GM23248 (cell line): ENCODE measurements around the gene ZNF691. TPM values are rescaled to one million over a fixed set of nuclear protein-coding genes. Genes with fewer than 3 reads are reported as not detected.

Experiments used
- DNase-seq: peaks from one replicate; pipeline ENCODE4 v3.0.0-alpha.2; 2015
- H2AFZ ChIP-seq: fragments of 200-600 bp; sonication (generic); 2 replicates; pipeline ENCODE4 v1.6.1; 2016; ENCODE audit warnings: antibody characterized with exemption
- H3F3A ChIP-seq: fragments of 200-600 bp; sonication (generic); 2 replicates; pipeline ENCODE4 v1.6.1; 2016; ENCODE audit warnings: mild to moderate bottlenecking, antibody characterized with exemption, mixed run types; ENCODE audit not compliant: insufficient read depth
- H3K27ac ChIP-seq: fragments of 200-600 bp; sonication (generic); 2 replicates; pipeline ENCODE4 v1.5.1; 2016; ENCODE audit warnings: mild to moderate bottlenecking
- H3K27me3 ChIP-seq: fragments of 200-600 bp; sonication (generic); replicated peaks from 2 replicates; pipeline ENCODE4 v1.6.1; 2016; ENCODE audit warnings: mild to moderate bottlenecking; ENCODE audit not compliant: insufficient read depth
- H3K36me3 ChIP-seq: fragments of 200-600 bp; sonication (generic); 2 replicates; pipeline ENCODE4 v1.6.1; 2016; ENCODE audit warnings: low read depth, mild to moderate bottlenecking
- H3K4me1 ChIP-seq: fragments of 200-600 bp; sonication (generic); 2 replicates; pipeline ENCODE4 v1.6.1; 2016; ENCODE audit warnings: mild to moderate bottlenecking; ENCODE audit not compliant: insufficient read depth
- H3K4me2 ChIP-seq: fragments of 200-600 bp; sonication (generic); one replicate; pipeline ENCODE4 v1.6.1; 2016; ENCODE audit warnings: mild to moderate bottlenecking; ENCODE audit not compliant: unreplicated experiment
- H3K4me3 ChIP-seq: fragments of 200-600 bp; sonication (generic); 2 replicates; pipeline ENCODE4 v1.5.1; 2016; ENCODE audit warnings: mild to moderate bottlenecking
- H3K79me2 ChIP-seq: fragments of 200-600 bp; sonication (generic); 2 replicates; pipeline ENCODE4 v1.6.1; 2016; ENCODE audit warnings: mild to moderate bottlenecking; ENCODE audit not compliant: insufficient read depth
- H3K9ac ChIP-seq: fragments of 200-600 bp; sonication (generic); 2 replicates; pipeline ENCODE4 v1.6.1; 2016; ENCODE audit warnings: mild to moderate bottlenecking
- H3K9me2 ChIP-seq: fragments of 200-600 bp; sonication (generic); 2 replicates; pipeline ENCODE4 v1.6.1; 2016; ENCODE audit warnings: mixed run types, mild to moderate bottlenecking, moderate library complexity; ENCODE audit not compliant: insufficient read depth
- H3K9me3 ChIP-seq: fragments of 200-600 bp; sonication (generic); one replicate; pipeline ENCODE4 v1.6.1; 2017; ENCODE audit warnings: low read depth
- H4K20me1 ChIP-seq: fragments of 200-600 bp; sonication (generic); 2 replicates; pipeline ENCODE4 v1.6.0; 2016; ENCODE audit not compliant: insufficient read depth
- EZH2 ChIP-seq: fragments of 200-600 bp; sonication (generic); IDR thresholded peaks from 2 replicates; pipeline ENCODE4 v1.6.1; 2018; ENCODE audit warnings: antibody characterized with exemption, mild to moderate bottlenecking; ENCODE audit not compliant: insufficient read depth, poor library complexity, severe bottlenecking
- EZH2phosphoT487 ChIP-seq: fragments of 200-600 bp; sonication (generic); IDR thresholded peaks from 2 replicates; pipeline ENCODE4 v1.6.1; 2018; ENCODE audit warnings: antibody characterized with exemption, moderate library complexity, mild to moderate bottlenecking, low read depth; ENCODE audit not compliant: insufficient read depth
- WGBS, 2 experiments: methylation state at CpG; one replicate each; pipeline ENCODE4 v1.1.6; 2015 to 2017; ENCODE audit warnings: low lambda C conversion rate in 2 of 2, low coverage in 1 of 2; ENCODE audit errors: missing lambda C conversion rate in 2 of 2; 5-methylcytosine and 5-hydroxymethylcytosine counted together
- in situ Hi-C: fragments of 300-500 bp; cut with MboI; formaldehyde crosslinking; loops from 2 replicates; pipeline ENCODE4 v1.15.0; 2020
- polyA plus RNA-seq: library from polyadenylated mRNA; unstranded; fragments of >200 nt; fragmentation: Nextera tagmentation; extraction: Ambion mirVana; gene quantifications from 2 replicates; pipeline ENCODE4 v1.2.1, GENCODE V29; 2016
- total RNA-seq: library from RNA; depleted of rRNA; stranded (reverse); fragments of >200 nt; shearing (Covaris generic); gene quantifications from 2 replicates; pipeline ENCODE4 v1.2.3, GENCODE V29; 2014; rRNA removed

ZNF691 gene
- total RNA-seq (4.4 and 13.0 TPM in 2 replicates), polyA plus RNA-seq (6.2 and 6.9 TPM in 2 replicates)

GRCh38 chr1:42846257-42847110, at the start of gene ZNF691:
Gene ZNF691 (plus strand): TSS chr1:42846613. CDS start chr1:42849659, 3,046 bp downstream.
- peak; percentile 99 for DNase-seq
- no peak for TF ChIP-seq EZH2
- TF ChIP-seq EZH2phosphoT487 = no peak
- Histone ChIP-seq H3F3A (peaks cover 17% of the 10 kb centered on the region), H3K9me3 (no peaks in the 10 kb centered on the region), H3K27me3 (no peaks in the 10 kb centered on the region), H3K4me1 (peaks cover 22% of the 10 kb centered on the region), H3K9me2 (no peaks in the 10 kb centered on the region), H2AFZ (peak within 1 kb of the TSS; percentile 99), H3K79me2 (peaks cover 20% of the 10 kb centered on the region), H3K27ac (no peak within 1 kb of the TSS), H4K20me1 (no peaks in the 10 kb centered on the region), H3K4me2 (peak within 1 kb of the TSS; percentile 99), H3K9ac (peak within 1 kb of the TSS; percentile 84), H3K36me3 (peaks cover 4% of the 10 kb centered on the region), H3K4me3 (peak within 1 kb of the TSS; percentile 87)
- in situ Hi-C loops = no loop called here
- 2% methylated on average over 40 to 42 of the region's 50 CpGs for WGBS, 2 experiments

GRCh38 chr1:42797414-42797813, 49.0 kb upstream of the ZNF691 start:
- H3K4me3 ChIP-seq = no peak overlapping the region
- no peaks in the 10 kb centered on the region for H3K9me3 ChIP-seq
- no peaks in the 10 kb centered on the region for H3K36me3 ChIP-seq
- in situ Hi-C loops = no loop called here
- TF ChIP-seq EZH2phosphoT487 (no peak), EZH2 (no peak)
- no peaks in the 10 kb centered on the region for H4K20me1 ChIP-seq
- no peak for DNase-seq
- no peak overlapping the region for H3K4me2 ChIP-seq
- H2AFZ ChIP-seq = no peak overlapping the region
- H3K27me3 ChIP-seq = no peaks in the 10 kb centered on the region
- WGBS, 2 experiments = 66 to 68% methylated on average over 3 of the region's 3 CpGs
- H3K9ac ChIP-seq = no peak overlapping the region
- H3F3A ChIP-seq = peaks cover 7% of the 10 kb centered on the region; the same call in 1 of the 2 replicates
- H3K4me1 ChIP-seq = peaks cover 2% of the 10 kb centered on the region; the same call in 1 of the 2 replicates
- H3K79me2 ChIP-seq = no peaks in the 10 kb centered on the region
- no peaks in the 10 kb centered on the region for H3K9me2 ChIP-seq
- H3K27ac ChIP-seq = no peak overlapping the region

- no peaks in the 10 kb centered on the region for H3K9me2 ChIP-seq
- H3K27ac ChIP-seq = no peak overlapping the region
- H3F3A ChIP-seq = peaks cover 10% of the 10 kb centered on the region; the same call in 1 of the 2 replicates
- in situ Hi-C loops = no loop called here
- no peak overlapping the region for H3K4me3 ChIP-seq
- WGBS, 2 experiments = 92 to 93% methylated on average over 5 of the region's 5 CpGs
- no peak overlapping the region for H2AFZ ChIP-seq
- no peaks in the 10 kb centered on the region for H3K9me3 ChIP-seq
- no peaks in the 10 kb centered on the region for H3K79me2 ChIP-seq
- H3K36me3 ChIP-seq = no peaks in the 10 kb centered on the region
- no peaks in the 10 kb centered on the region for H3K27me3 ChIP-seq
- DNase-seq = no peak
- no peak overlapping the region for H3K9ac ChIP-seq
- TF ChIP-seq EZH2phosphoT487 (no peak), EZH2 (no peak)
- no peaks in the 10 kb centered on the region for H4K20me1 ChIP-seq
- H3K4me1 ChIP-seq = peaks cover 3% of the 10 kb centered on the region; the same call in 1 of the 2 replicates
- H3K4me2 ChIP-seq = no peak overlapping the region
These were observed 48.4 kb upstream of the ZNF691 start for GRCh38 chr1:42797979-42798378.

- in situ Hi-C loops = no loop called here
- WGBS, 2 experiments = 9 to 10% methylated on average over 8 of the region's 8 CpGs
- DNase-seq = peak; percentile 81
These were observed 44.5 kb upstream of the ZNF691 start for GRCh38 chr1:42801832-42802473.

More at GRCh38 chr1:42801832-42802473, 44.5 kb upstream of the ZNF691 start:
- peak overlapping the region; percentile 52 for H3K4me3 ChIP-seq
- no peaks in the 10 kb centered on the region for H3K9me2 ChIP-seq
- H3K27ac ChIP-seq = peak overlapping the region; percentile 67
- no peaks in the 10 kb centered on the region for H4K20me1 ChIP-seq
- peak overlapping the region; percentile 36 for H3K9ac ChIP-seq
- TF ChIP-seq EZH2 = no peak
- no peak for TF ChIP-seq EZH2phosphoT487
- no peaks in the 10 kb centered on the region for H3K27me3 ChIP-seq
- H3F3A ChIP-seq = peaks cover 10% of the 10 kb centered on the region; the same call in 1 of the 2 replicates
- H3K36me3 ChIP-seq = no peaks in the 10 kb centered on the region
- peaks cover 3% of the 10 kb centered on the region; the same call in 1 of the 2 replicates for H3K4me1 ChIP-seq
- no peaks in the 10 kb centered on the region for H3K9me3 ChIP-seq
- peak overlapping the region; percentile 47 for H2AFZ ChIP-seq
- no peaks in the 10 kb centered on the region for H3K79me2 ChIP-seq
- H3K4me2 ChIP-seq = peak overlapping the region; percentile 67
